HG03520 (cell line): ENCODE data around the gene STRAP.
"Not testable (repeated sequence)": the region's sequence is repeated elsewhere in the genome, so short reads cannot be mapped to it uniquely, and the experiment has no call there.

Source experiments
- ATAC-seq: cut with Tn5 transposase; IDR thresholded peaks from one replicate; pipeline ENCODE4 v1.9.1; 2021; ENCODE audit warnings: mild to moderate bottlenecking, moderate library complexity; ENCODE audit not compliant: unreplicated experiment

The STRAP gene

GRCh38 chr12:15868186-15868585 lies 14.0 kb upstream of the STRAP start:
- ATAC-seq: no peak

GRCh38 chr12:15873556-15873955 lies 8.6 kb upstream of the STRAP start:
- no peak for ATAC-seq

GRCh38 chr12:15874556-15875145 lies 7.5 kb upstream of the STRAP start:
- ATAC-seq: not testable (repeated sequence)

DNA sequence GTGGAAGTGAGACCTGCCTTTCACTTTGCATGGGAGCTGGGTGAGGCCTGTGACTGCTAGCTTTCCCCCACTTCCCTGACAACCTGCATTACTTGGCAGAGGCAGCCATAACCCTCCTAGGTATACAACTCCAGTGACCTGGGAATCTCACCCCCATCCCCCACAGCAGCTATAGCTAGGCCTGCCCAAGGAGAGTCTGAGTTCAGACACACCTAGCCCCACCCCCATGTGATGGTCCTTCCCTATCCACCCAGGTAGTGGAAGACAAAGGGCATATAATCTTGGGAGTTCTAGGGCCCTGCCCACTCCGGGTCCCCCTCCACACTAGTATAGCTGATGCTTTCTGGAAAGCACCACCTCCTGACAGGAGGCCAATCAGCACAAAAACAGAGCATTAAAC lies 6.3 kb upstream of the STRAP start:
- ATAC-seq: no peak

DNA sequence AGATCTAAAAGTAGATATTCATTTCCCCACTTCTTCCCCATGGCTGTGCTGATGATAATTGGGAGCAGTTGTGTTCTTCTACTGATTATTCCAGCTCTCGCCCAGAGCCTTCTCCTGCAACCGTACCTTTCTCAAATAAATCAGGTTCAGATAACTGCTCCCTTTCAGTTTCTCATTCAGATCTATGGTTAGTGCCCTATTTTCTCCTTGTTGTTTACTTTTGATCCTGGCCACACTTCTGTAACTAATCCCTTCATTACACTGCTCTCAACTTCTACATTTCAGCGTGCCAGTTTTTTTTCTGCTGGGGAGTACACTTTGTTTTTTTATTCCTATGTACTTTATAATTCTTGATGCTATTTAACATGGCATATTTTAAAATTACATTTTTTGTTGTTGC lies 2.8 kb upstream of the STRAP start:
- no peak for ATAC-seq

DNA sequence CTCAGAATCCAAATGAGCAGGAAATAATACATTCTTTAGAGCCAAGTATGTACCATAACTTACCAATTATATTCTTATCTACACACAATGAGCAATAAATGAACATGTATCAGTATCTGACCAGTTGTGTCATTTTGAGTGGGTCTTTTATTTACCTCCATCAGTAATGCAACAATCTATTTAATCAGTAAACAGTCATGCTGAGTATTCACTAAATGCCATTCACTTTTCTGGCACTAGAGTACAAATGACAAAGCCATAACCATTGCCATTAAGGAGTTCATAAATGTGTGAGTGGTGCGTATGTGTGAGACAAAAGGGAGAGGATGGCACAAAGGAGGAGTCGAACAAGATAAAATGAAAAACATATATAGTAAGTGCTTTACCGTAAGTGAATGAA lies 1.5 kb upstream of the STRAP start:
- ATAC-seq: no peak

DNA sequence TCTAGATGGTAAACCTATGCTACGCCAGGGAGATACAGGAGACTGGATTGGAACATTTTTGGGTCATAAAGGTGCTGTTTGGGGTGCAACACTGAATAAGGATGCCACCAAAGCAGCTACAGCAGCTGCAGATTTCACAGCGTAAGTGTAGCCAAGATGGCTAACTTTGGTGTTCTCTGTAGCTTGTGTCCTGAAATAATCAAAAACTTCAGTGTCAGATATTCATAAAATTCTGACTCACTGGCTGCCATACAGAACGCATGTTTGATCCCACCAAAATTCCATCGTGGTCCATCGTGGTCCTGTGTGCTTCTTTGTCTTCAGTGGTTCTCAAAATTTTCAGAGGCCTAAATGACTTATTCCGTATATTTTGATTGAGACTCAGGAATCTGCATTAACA lies 1.3 kb downstream of the STRAP start:
- ATAC-seq: no peak

DNA sequence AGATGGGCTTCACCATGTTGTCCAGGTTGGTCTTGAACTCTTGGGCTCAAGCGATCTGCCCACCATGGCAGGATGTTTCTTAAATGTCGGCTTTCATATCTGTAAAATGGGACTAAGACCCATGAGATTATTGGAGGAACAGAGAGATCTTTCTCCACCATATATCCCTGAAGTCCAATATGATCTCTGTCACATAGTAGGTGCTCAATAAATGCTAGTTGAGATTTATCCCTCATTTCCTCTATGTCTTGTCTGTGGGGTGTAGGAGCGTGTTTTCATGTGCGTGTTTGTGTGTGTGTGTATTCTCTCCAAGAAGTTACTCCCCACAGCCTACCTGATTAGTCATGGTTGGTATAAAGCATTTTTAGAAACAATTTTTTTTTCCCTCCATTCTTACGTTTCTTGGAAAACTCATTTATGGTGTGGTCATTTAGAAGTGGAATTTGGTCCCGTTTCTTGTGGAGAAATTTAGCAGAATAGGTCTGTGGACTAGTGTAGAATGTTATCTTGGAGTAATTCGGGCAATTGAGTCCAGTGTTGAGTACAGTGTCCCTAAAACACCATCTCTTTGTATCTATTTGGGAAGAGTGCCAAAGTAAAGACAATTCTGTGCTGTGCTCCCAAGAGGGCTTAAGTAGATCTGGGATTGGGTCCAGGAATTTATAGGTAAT lies 4.3 kb downstream of the STRAP start:
- ATAC-seq: no peak

DNA sequence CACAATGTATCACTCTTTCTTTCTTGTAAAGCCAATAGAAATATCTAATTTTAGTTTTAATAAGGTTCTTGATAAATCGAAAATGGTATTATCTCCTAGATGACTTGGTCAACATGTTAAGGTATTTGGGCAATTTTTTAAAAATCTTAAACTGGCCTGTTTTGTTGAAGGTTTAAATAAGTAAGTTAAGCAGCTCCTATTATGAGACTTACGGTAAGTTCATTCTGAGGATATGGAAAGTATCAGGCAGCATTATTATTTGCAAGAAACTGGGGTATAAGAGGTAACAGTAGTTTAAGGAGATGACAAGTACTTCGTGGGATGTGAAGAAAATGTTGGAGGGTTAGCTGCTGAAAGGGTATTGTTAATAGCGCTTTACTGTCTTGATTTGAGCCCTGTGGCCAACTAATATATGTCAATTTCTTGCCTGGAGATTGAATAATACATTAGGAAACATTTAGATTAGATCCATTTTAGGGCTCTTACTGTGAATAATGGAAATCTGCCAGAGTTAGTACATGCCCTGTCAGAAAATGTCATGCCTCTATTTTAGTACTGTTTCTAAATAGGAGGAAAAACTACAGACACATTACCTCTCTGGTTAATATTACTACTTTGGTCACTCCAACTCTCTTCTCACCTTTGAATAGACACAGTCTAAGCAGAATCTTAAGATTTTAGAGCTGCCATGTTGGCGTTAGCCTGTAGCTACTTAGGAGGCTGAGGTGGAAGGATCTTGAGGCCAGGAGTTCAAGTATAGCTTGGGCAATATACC lies 5.0 kb downstream of the STRAP start:
- no peak for ATAC-seq

DNA sequence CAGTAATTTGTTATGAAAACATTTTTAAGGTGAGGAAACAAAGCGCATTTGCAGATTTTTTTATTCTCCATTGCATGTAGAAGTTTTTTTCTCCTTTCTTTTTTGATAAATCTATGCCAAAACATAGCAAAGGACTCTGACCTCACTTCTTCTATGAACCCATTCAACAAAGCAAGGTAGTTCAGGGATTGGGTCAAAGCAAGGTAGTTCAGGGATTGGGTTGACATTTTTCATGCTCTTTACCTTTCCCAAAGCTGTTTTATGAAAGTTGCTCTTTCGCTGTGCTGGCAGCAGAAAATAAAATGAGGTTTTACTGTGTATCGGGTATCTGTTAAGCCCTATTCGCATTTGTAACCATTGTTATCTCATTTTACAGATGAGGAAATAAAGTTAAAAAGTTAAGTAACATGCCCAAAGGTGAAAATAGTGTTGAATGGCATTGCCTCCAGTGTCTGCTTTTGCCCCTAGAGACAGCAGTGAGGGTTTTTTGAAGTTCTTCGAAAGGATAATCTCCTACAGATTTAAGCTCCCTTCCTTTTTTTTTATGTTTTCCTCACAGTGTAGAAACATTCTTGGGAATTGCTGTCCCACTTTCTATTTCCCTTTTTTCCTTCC lies 10.6 kb downstream of the STRAP start:
- ATAC-seq: no peak

DNA sequence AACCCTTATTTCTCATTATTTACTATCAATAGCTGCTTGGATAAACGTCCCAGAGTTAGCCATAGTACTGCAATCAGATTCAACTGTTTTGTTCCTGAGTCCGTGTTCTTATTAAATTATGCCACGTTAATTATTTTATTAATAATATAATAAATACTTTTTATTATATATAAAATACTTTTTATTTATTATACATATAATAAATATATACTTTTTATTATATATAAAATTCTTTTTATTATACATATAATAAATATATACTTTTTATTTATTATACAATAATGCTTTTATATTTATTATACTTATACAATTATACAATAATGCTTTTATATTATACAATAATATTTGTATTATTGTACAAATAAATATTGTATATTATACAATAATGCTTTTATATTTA lies 11.1 kb downstream of the STRAP start:
- no peak for ATAC-seq

- no peak for ATAC-seq
These were observed 14.7 kb downstream of the STRAP start for GRCh38 chr12:15896867-15897266.

GRCh38 chr12:15897433-15897832 lies 15.2 kb downstream of the STRAP start:
- ATAC-seq: no peak

- ATAC-seq: peak; percentile 64
These were observed 17.2 kb downstream of the STRAP start for GRCh38 chr12:15899282-15899870.

GRCh38 chr12:15904378-15904920 lies 22.3 kb downstream of the STRAP start:
- ATAC-seq: no peak

DNA sequence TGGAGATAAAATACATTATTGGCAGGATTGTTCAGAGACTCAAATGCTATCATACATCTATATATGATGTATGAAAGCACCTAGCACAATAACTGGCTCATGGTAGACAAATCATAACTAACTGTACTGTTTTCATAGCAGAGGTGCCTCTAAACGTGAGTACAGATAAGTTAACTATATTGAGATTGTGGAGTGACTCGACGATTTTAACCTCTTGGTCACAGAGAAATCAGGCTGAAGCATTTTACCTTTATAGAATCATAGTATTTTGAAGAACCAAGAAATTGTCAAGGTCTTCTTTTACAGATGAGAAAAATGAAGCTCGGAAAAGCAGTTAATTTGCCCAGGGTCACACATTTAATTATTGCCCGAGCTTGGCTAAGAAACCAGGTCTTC lies 28.3 kb downstream of the STRAP start:
- no peak for ATAC-seq

DNA sequence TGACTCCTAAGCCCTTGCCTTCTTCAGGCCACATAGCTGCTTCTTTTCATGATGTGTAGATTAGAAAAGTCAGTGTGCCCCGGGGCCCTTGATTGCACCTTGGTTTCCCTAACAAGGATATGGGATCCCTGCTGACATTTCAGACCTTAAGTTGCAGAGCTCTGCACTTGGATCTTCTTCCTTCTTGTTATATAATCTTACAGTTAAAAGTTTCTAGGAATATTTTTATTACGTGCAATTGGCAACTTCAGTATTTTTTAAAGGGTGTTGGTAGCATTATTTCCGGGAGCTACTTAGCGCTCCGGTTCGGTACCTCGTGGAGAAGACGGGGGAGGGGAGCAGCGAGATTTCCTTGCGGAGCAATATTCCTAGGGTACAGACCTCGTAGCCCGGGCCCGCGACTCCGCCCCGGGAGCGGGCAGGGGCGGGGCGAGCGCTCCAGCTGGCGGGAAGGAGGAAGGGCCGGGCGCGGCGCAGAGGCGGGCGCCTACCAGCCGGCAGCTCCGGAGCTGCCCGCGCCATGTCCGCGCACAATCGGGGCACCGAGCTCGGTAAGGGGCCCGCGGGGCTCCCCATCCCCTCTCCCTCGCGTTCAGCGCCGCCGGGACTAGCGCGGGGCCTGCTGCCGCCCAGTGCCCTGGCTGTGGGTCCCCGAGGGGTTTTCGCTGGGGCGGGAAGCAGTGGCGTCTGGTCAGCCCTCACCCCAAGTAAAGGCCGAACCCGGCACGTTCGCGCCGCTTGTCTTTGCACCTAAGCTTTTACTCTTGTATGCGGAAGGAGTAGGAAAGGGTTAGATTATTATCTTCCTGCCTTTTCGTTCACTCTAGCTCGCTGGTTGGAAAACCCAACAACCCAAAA lies 28.9 kb downstream of the STRAP start, which contains the start of gene DERA:
TSS of gene DERA (plus strand) at position 469 of the 858 bp plus-strand sequence. CDS start at position 521, 52 bp downstream.
- ATAC-seq: peak; percentile 90

DNA sequence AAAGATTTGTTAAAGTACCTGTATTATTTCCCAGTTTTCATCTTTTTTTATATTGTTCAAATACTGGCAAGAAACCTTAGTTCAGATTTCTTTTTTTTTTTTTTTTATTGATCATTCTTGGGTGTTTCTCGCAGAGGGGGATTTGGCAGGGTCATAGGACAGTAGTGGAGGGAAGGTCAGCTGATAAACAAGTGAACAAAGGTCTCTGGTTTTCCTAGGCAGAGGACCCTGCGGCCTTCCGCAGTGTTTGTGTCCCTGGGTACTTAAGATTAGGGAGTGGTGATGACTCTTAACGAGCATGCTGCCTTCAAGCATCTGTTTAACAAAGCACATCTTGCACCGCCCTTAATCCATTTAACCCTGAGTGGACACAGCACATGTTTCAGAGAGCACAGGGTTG lies 29.7 kb downstream of the STRAP start:
- not testable (repeated sequence) for ATAC-seq

DNA sequence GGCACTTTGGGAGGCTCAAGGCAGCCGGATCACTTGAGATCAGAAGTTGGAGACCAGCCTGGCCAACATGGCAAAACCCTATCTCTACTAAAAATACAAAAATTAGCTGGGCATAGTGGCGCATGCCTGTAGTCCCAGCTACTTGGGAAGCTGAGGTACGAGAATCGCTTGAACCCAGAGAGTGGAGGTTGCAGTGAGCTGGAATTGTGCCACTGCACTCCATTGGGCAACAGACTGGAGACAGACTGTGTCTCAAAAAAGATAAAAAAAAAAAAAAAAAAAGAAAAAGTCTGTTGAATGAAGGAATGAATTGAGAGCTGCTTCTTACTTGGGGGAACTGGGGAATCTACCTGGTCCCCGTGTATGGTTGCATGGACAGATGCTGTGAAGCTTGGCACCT lies 31.9 kb downstream of the STRAP start:
- ATAC-seq: not testable (repeated sequence)

DNA sequence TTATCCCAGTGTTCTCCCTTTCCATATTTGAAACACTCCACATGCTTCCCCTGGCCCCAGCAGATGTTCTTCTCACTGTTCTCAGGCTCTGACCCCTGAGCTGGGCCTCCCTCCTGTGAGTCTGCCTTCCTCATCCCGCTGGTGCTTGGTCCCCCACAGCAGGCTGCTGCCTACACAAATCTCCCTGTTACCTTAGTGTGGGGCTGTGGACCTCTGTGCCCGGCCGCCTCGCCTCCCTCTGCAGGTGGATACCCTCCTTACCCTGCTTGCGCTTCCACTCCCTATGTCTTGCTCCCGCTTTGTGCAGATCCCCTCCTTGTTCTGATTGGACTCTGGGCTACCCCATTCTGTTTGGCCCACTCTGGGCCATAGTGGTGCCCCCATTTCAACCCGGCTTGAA lies 35.9 kb downstream of the STRAP start:
- ATAC-seq: no peak
